SK-N-SH treated with all-trans-retinoic acid at 6 μM for 48 hours (cell line): Measurements from ENCODE around the gene STC2.

ENCODE experiments used
- ATAC-seq: fragments of 200-7000 bp; cut with Tn5 transposase; 3 replicates; pipeline ENCODE4 v1.9.1; 2020; ENCODE audit warnings: mild to moderate bottlenecking, moderate library complexity
- ARNTL ChIP-seq: fragments of 450-650 bp; formaldehyde crosslinking; IDR thresholded peaks from 2 replicates; pipeline ENCODE4 v1.5.0; 2020; ENCODE audit warnings: low read depth, mild to moderate bottlenecking, moderate library complexity, borderline replicate concordance
- BACH2 ChIP-seq: fragments of 250-450 bp; sonication (Bioruptor Pico); IDR thresholded peaks from 2 replicates; pipeline ENCODE4 v1.9.0; 2021; ENCODE audit warnings: mild to moderate bottlenecking, borderline replicate concordance
- CREB5 ChIP-seq: fragments of 250-450 bp; sonication (Bioruptor Pico); IDR thresholded peaks from 2 replicates; pipeline ENCODE4 v1.5.1; 2020; ENCODE audit warnings: low read depth, mild to moderate bottlenecking, moderate library complexity
- CSDC2 ChIP-seq: fragments of 250-450 bp; sonication (Bioruptor Pico); IDR thresholded peaks from 2 replicates; pipeline ENCODE4 v1.5.0; 2020; ENCODE audit warnings: mild to moderate bottlenecking, moderate library complexity
- CSRNP3 ChIP-seq: fragments of 250-450 bp; sonication (Bioruptor Pico); IDR thresholded peaks from 2 replicates; pipeline ENCODE4 v1.5.1; 2021; ENCODE audit warnings: mild to moderate bottlenecking, moderate library complexity
- ESRRG ChIP-seq: fragments of 250-450 bp; sonication (Bioruptor Pico); IDR thresholded peaks from 2 replicates; pipeline ENCODE4 v1.6.1; 2021; ENCODE audit warnings: mild to moderate bottlenecking
- GLIS3 ChIP-seq: fragments of 250-450 bp; sonication (Bioruptor Pico); IDR thresholded peaks from 2 replicates; pipeline ENCODE4 v1.5.0; 2020; ENCODE audit warnings: mild to moderate bottlenecking, moderate library complexity
- ISL1 ChIP-seq: fragments of 250-450 bp; sonication (Bioruptor Pico); IDR thresholded peaks from 2 replicates; pipeline ENCODE4 v2.1.2; 2022; ENCODE audit warnings: mild to moderate bottlenecking, moderate library complexity
- PATZ1 ChIP-seq: fragments of 250-450 bp; sonication (Bioruptor Pico); IDR thresholded peaks from 2 replicates; pipeline ENCODE4 v1.8.0; 2020; ENCODE audit warnings: mild to moderate bottlenecking, moderate library complexity, borderline replicate concordance
- POU6F1 ChIP-seq: fragments of 250-450 bp; sonication (Bioruptor Pico); IDR thresholded peaks from 2 replicates; pipeline ENCODE4 v1.8.0; 2021; ENCODE audit warnings: low read depth, mild to moderate bottlenecking, moderate library complexity, borderline replicate concordance
- RARB ChIP-seq: fragments of 250-450 bp; sonication (Bioruptor Pico); IDR thresholded peaks from 2 replicates; pipeline ENCODE4 v1.8.0; 2021; ENCODE audit warnings: mild to moderate bottlenecking, moderate library complexity
- SNAI2 ChIP-seq: fragments of 250-450 bp; sonication (Bioruptor Pico); IDR thresholded peaks from 2 replicates; pipeline ENCODE4 v1.5.0; 2020; ENCODE audit warnings: mild to moderate bottlenecking, moderate library complexity
- TCF4 ChIP-seq: fragments of 250-450 bp; sonication (Bioruptor Pico); IDR thresholded peaks from 2 replicates; pipeline ENCODE4 v1.8.0; 2021; ENCODE audit warnings: mild to moderate bottlenecking, moderate library complexity, borderline replicate concordance
- TOX ChIP-seq: fragments of 250-450 bp; sonication (Bioruptor Pico); IDR thresholded peaks from 2 replicates; pipeline ENCODE4 v1.8.0; 2021; ENCODE audit warnings: mild to moderate bottlenecking, moderate library complexity, borderline replicate concordance
- TSHZ2 ChIP-seq: fragments of 250-450 bp; sonication (Bioruptor Pico); IDR thresholded peaks from 2 replicates; pipeline ENCODE4 v1.5.0; 2020; ENCODE audit warnings: mild to moderate bottlenecking, moderate library complexity
- ZC3H10 ChIP-seq: fragments of 250-450 bp; sonication (Bioruptor Pico); IDR thresholded peaks from 2 replicates; pipeline ENCODE4 v1.5.1; 2021; ENCODE audit warnings: mild to moderate bottlenecking, moderate library complexity
- ZFP3 ChIP-seq: fragments of 250-450 bp; sonication (Bioruptor Pico); IDR thresholded peaks from 2 replicates; pipeline ENCODE4 v1.5.0; 2020; ENCODE audit warnings: mild to moderate bottlenecking, moderate library complexity
- ZFP30 ChIP-seq: fragments of 450-650 bp; formaldehyde crosslinking; IDR thresholded peaks from 2 replicates; pipeline ENCODE4 v1.5.0; 2022; ENCODE audit warnings: mild to moderate bottlenecking, moderate library complexity
- ZNF565 ChIP-seq: fragments of 450-650 bp; formaldehyde crosslinking; conservative IDR thresholded peaks from 2 replicates; pipeline ENCODE4 v1.5.0; 2020; ENCODE audit warnings: low read depth, mild to moderate bottlenecking, moderate library complexity
- ZNF70 ChIP-seq: fragments of 450-650 bp; formaldehyde crosslinking; IDR thresholded peaks from 2 replicates; pipeline ENCODE4 v1.5.0; 2020; ENCODE audit warnings: mild to moderate bottlenecking, moderate library complexity
- ZNF8 ChIP-seq: fragments of 450-650 bp; formaldehyde crosslinking; IDR thresholded peaks from 2 replicates; pipeline ENCODE4 v1.5.0; 2020; ENCODE audit warnings: mild to moderate bottlenecking, moderate library complexity

STC2 gene

GRCh38 chr5:173333925-173334661, 5.9 kb upstream of the STC2 start:
- no peak for TF ChIP-seq ZNF8 (CRISPR knock-in tag)
- no peak for TF ChIP-seq ESRRG (CRISPR knock-in tag)
- TF ChIP-seq CSRNP3, result no peak
- no peak for TF ChIP-seq PATZ1 (CRISPR knock-in tag)
- TF ChIP-seq TCF4 (CRISPR knock-in tag), result no peak
- TF ChIP-seq SNAI2 (CRISPR knock-in tag), result no peak
- TF ChIP-seq CSDC2 (CRISPR knock-in tag), result no peak
- TF ChIP-seq CREB5 (CRISPR knock-in tag), result no peak
- TF ChIP-seq RARB, result no peak
- no peak for TF ChIP-seq ZNF565 (CRISPR knock-in tag)
- TF ChIP-seq GLIS3 (CRISPR knock-in tag), result no peak
- no peak for TF ChIP-seq ZC3H10 (CRISPR knock-in tag)
- TF ChIP-seq, all 23 proteins: peak for 0
- peak; percentile 8; the same call in 2 of the 3 replicates for ATAC-seq

GRCh38 chr5:173331956-173332479, 3.8 kb upstream of the STC2 start:
- ATAC-seq, result peak; percentile 85
- TF ChIP-seq ZC3H10 (CRISPR knock-in tag) (no peak), TCF4 (CRISPR knock-in tag) (no peak), TOX (CRISPR knock-in tag) (no peak), PATZ1 (CRISPR knock-in tag) (no peak), ARNTL (CRISPR knock-in tag) (no peak), ZNF70 (CRISPR knock-in tag) (no peak), ZFP30 (no peak), ZFP3 (CRISPR knock-in tag) (no peak), POU6F1 (no peak), ISL1 (CRISPR knock-in tag) (no peak), SNAI2 (CRISPR knock-in tag) (no peak), CREB5 (CRISPR knock-in tag) (no peak), ZNF8 (CRISPR knock-in tag) (no peak), TSHZ2 (CRISPR knock-in tag) (no peak), BACH2 (CRISPR knock-in tag) (no peak), RARB (no peak)
